B cell (primary cell): ENCODE data around the gene GHDC. TPM values are rescaled to one million over a fixed set of nuclear protein-coding genes. Genes with fewer than 3 reads are reported as not detected.

Experiments
- ATAC-seq: fragments of 200-7000 bp; cut with Tn5 transposase; one replicate; pipeline ENCODE4 v1.10.0; 2021; ENCODE audit warnings: low read depth, mild to moderate bottlenecking, moderate number of reproducible peaks, moderate library complexity
- CTCF ChIA-PET: fragments of 350-600 bp; sonication (Branson Sonifier 250); formaldehyde crosslinking; loops from one replicate; lab custom pipeline; 2021; ENCODE audit warnings: antibody characterized with exemption, inconsistent platforms; lab: Charles Lee
- POLR2A ChIA-PET: fragments of 350-600 bp; sonication (Branson Sonifier 250); formaldehyde crosslinking; loops from one replicate; lab custom pipeline; 2021; ENCODE audit warnings: antibody characterized with exemption; lab: Charles Lee
- DNase-seq: peaks from one replicate; pipeline ENCODE4 v3.0.0; 2013
- H2AFZ ChIP-seq: 2 replicates; pipeline ENCODE4 v1.6.1; 2012; ENCODE audit warnings: mild to moderate bottlenecking, low read depth, low read length; ENCODE audit not compliant: insufficient read depth, poor library complexity, severe bottlenecking
- H3K27ac ChIP-seq, 2 donors: 1 replicate in 1 of 2; 2 replicates in 1 of 2; pipeline ENCODE4 v1.5.1; 2012 to 2013; ENCODE audit warnings: low read length in 2 of 2, mild to moderate bottlenecking in 2 of 2, moderate library complexity in 1 of 2
- H3K27me3 ChIP-seq, 4 experiments: fragments of 200-600 bp in 1 of 4; sonication (generic) in 1 of 4; replicated peaks in 1 of 4; 1 replicate in 2 of 4; 2 replicates in 2 of 4; pipeline versions ENCODE4 v1.6.1 to v1.7.0; 2013 to 2016; ENCODE audit warnings: low read length in 3 of 4, mild to moderate bottlenecking in 2 of 4, mixed read lengths in 1 of 4, moderate library complexity in 1 of 4; ENCODE audit not compliant: insufficient read depth in 4 of 4, control insufficient read depth in 3 of 4; ENCODE audit errors: control extremely low read depth in 1 of 4
- H3K36me3 ChIP-seq, 2 experiments: replicated peaks in 1 of 2; 1 replicate in 1 of 2; 2 replicates in 1 of 2; pipeline versions ENCODE4 v1.6.1 to v1.7.1; 2013; ENCODE audit warnings: low read length in 1 of 2; ENCODE audit not compliant: insufficient read depth in 2 of 2, control insufficient read depth in 1 of 2; ENCODE audit errors: control extremely low read depth in 1 of 2, extremely low read depth in 1 of 2
- H3K4me1 ChIP-seq, 2 donors: fragments of 200-600 bp in 1 of 2; sonication (generic) in 1 of 2; 1 replicate in 1 of 2; 2 replicates in 1 of 2; pipeline versions ENCODE4 v1.5.1 to v1.6.1; 2013 to 2017; ENCODE audit warnings: low read length in 2 of 2; ENCODE audit not compliant: control insufficient read depth in 2 of 2, insufficient read depth in 2 of 2
- H3K4me2 ChIP-seq: replicated peaks from 2 replicates; pipeline ENCODE3; 2012; ENCODE audit warnings: mild to moderate bottlenecking, low read depth, low read length; ENCODE audit not compliant: poor library complexity, severe bottlenecking
- H3K4me3 ChIP-seq, 5 experiments: fragments of 200-600 bp in 1 of 5; sonication (generic) in 1 of 5; 1 replicate in 3 of 5; 2 replicates in 2 of 5; pipeline versions ENCODE4 v1.5.1 to v1.7.0; 2011 to 2016; ENCODE audit warnings: low read length in 4 of 5, mild to moderate bottlenecking in 4 of 5, low read depth in 2 of 5, control low read depth in 1 of 5, moderate library complexity in 1 of 5; ENCODE audit not compliant: insufficient read depth in 1 of 5; ENCODE audit errors: control extremely low read depth in 1 of 5, extremely low read depth in 1 of 5
- H3K79me2 ChIP-seq: fragments of 200-600 bp; sonication (generic); one replicate; pipeline ENCODE4 v1.6.0; 2016; ENCODE audit warnings: low read length; ENCODE audit not compliant: control insufficient read depth, insufficient read depth
- H3K9ac ChIP-seq: fragments of 200-600 bp; sonication (generic); 2 replicates; pipeline ENCODE4 v1.6.1; 2017; ENCODE audit warnings: mild to moderate bottlenecking, low read length, moderate library complexity
- H3K9me3 ChIP-seq, 3 donors: one replicate each; pipeline versions ENCODE4 v1.6.1 to v1.7.1; 2013; ENCODE audit warnings: low read length in 2 of 3; ENCODE audit not compliant: control insufficient read depth in 2 of 3, insufficient read depth in 1 of 3; ENCODE audit errors: control extremely low read depth in 1 of 3
- H4K20me1 ChIP-seq: 2 replicates; pipeline ENCODE4 v1.6.0; 2012; ENCODE audit warnings: mild to moderate bottlenecking, low read length; ENCODE audit not compliant: insufficient read depth, control insufficient read depth, poor library complexity, severe bottlenecking
- H3K27ac Mint-ChIP-seq: one replicate; pipeline ENCODE4 v1.8.0; 2021; ENCODE audit warnings: mixed read lengths
- H3K27me3 Mint-ChIP-seq: one replicate; pipeline ENCODE4 v1.8.0; 2021; ENCODE audit warnings: mixed read lengths
- H3K4me1 Mint-ChIP-seq: one replicate; pipeline ENCODE4 v1.8.0; 2021; ENCODE audit warnings: mixed read lengths
- H3K4me3 Mint-ChIP-seq: one replicate; pipeline ENCODE4 v1.8.0; 2021; ENCODE audit warnings: mixed read lengths
- H3K9me3 Mint-ChIP-seq: one replicate; pipeline ENCODE4 v1.8.0; 2022; ENCODE audit warnings: mixed read lengths; ENCODE audit not compliant: insufficient read depth
- CTCF ChIP-seq: fragments of 200-600 bp; IDR thresholded peaks from one replicate; pipeline ENCODE4 v1.8.0; 2022; ENCODE audit warnings: antibody characterized with exemption, mild to moderate bottlenecking
- EZH2 ChIP-seq: IDR thresholded peaks from 2 replicates; pipeline ENCODE4 v1.6.1; 2012; ENCODE audit warnings: borderline replicate concordance, low read depth, mild to moderate bottlenecking, moderate library complexity, low read length; ENCODE audit not compliant: insufficient read depth, poor library complexity, severe bottlenecking
- WGBS: methylation state at CpG from one replicate; pipeline ENCODE4 v1.1.5; 2013; ENCODE audit warnings: missing lambda C conversion rate; ENCODE audit not compliant: insufficient coverage; 5-methylcytosine and 5-hydroxymethylcytosine counted together
- intact Hi-C: fragments of 100-400 bp; cut with micrococcal nuclease; formaldehyde crosslinking; loops from one replicate; pipeline ENCODE4 v1.10.0; 2022
- polyA plus RNA-seq: library from polyadenylated mRNA; depleted of rRNA; stranded (reverse); fragments of >200 nt; gene quantifications from 2 replicates; pipeline ENCODE4 v1.2.3, GENCODE V29; 2012
- total RNA-seq, 2 donors: library from RNA; stranded (reverse); fragments of 120-200 nt in 1 of 2; gene quantifications; 1 replicate in 1 of 2; 2 replicates in 1 of 2; pipeline versions ENCODE4 v1.2.3 to v1.2.4, GENCODE V29; 2013 to 2022

Gene GHDC
- total and polyA plus RNA-seq, 2 donors (not counting 1 experiment from before 2014, with no cell fraction given), result 41.5 to 65.4 TPM

- CTCF ChIA-PET, result interaction anchor here (0.6 to 3.3 kb wide), 13 partner anchors 10 to 252 kb away, joined by 3 to 20 read pairs (median 5); partner anchors contain the start of genes CNP, DNAJC7 and GHDC
- intact Hi-C loops, result loop anchor here (2.0 to 5.0 kb wide), 5 partner anchors 26 to 1363 kb away; partner anchors contain the start of genes ATP6V0A1, DHX58, RAB5C and STAT3
- DNase-seq, result no peak
- no peaks in the 10 kb centered on the region for H4K20me1 ChIP-seq
- no peaks in the 10 kb centered on the region for H3K79me2 ChIP-seq
- peaks cover 0 to 11% (median 0%) of the 10 kb centered on the region in 3 donors for H3K9me3 ChIP-seq
- peak overlapping the region; percentile 97 for H3K4me2 ChIP-seq
- peaks cover 0 to 17% (median 2%) of the 10 kb centered on the region in 4 experiments for H3K27me3 ChIP-seq
- peak overlapping the region in 4 of 5 experiments; percentile 35 to 79 (median 59) for H3K4me3 ChIP-seq
- Mint-ChIP-seq H3K4me1 (peaks cover 62% of the 10 kb centered on the region), H3K4me3 (peak overlapping the region; percentile 47), H3K9me3 (no peaks in the 10 kb centered on the region), H3K27me3 (no peaks in the 10 kb centered on the region), H3K27ac (peak overlapping the region; percentile 32)
- H2AFZ ChIP-seq, result peak overlapping the region; percentile 72
- no peak for ATAC-seq
- H3K4me1 ChIP-seq, result peaks cover 46 to 63% of the 10 kb centered on the region in 2 donors
- H3K27ac ChIP-seq, result no peak overlapping the region
- no peaks in the 10 kb centered on the region for H3K36me3 ChIP-seq
- TF ChIP-seq CTCF (no peak), EZH2 (no peak)
- 4% methylated on average over 30 of the region's 33 CpGs for WGBS
- H3K9ac ChIP-seq, result peak overlapping the region; percentile 67
- POLR2A ChIA-PET, result no interaction called here
These were observed 13.8 kb downstream of the GHDC start for GRCh38 chr17:42180411-42180921.

DNA sequence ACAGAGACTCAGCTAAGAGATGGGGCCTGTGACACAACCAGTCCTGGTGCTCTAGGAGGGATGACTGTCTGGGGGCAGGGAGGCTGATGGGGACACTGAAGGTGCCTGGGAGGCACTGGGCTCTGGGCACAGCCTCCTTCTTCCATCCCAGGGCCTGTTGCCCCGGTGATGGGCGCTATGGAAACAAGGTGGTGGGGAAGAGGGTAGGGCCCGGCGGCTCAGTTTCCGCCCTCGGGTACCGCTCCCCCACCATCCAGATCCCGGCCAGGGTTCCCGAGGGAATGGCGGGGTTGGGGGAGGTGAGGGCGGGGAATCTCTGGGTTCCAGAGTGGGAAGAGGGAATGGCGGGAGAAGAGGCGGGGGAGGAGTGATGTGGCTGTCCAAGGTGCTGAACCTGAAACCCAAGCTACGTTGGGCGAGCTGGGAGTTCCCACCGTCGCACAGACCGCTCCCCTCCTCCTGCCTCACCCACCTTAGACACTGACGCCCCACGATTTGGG is 14.3 kb downstream of the GHDC start:
- H3K4me3 ChIP-seq, result peak overlapping the region in 1 of 5 experiments; percentile 59
- no peaks in the 10 kb centered on the region for H3K79me2 ChIP-seq
- H3K4me2 ChIP-seq, result peak overlapping the region; percentile 97
- no peak overlapping the region for H2AFZ ChIP-seq
- no peak overlapping the region for H3K9ac ChIP-seq
- no peak overlapping the region for H3K27ac ChIP-seq
- no peaks in the 10 kb centered on the region for H3K9me3 Mint-ChIP-seq
- no peak overlapping the region for H3K27ac Mint-ChIP-seq
- peaks cover 60% of the 10 kb centered on the region for H3K4me1 Mint-ChIP-seq
- H3K4me1 ChIP-seq, result peaks cover 46 to 61% of the 10 kb centered on the region in 2 donors
- no peaks in the 10 kb centered on the region for H3K27me3 Mint-ChIP-seq
- peaks cover 0 to 17% (median 2%) of the 10 kb centered on the region in 4 experiments for H3K27me3 ChIP-seq
- POLR2A ChIA-PET, result interaction anchor here (0.5 kb wide), 1 partner anchor 1890 kb away, joined by 4 read pairs; no protein-coding TSS in a partner anchor
- intact Hi-C loops, result loop anchor here (2.0 to 5.0 kb wide), 5 partner anchors 25 to 1363 kb away; partner anchors contain the start of genes ATP6V0A1, DHX58, RAB5C and STAT3
- TF ChIP-seq CTCF (no peak), EZH2 (no peak)
- H3K4me3 Mint-ChIP-seq, result peak overlapping the region; percentile 47
- ATAC-seq, result no peak
- DNase-seq, result peak; percentile 61
- peaks cover 0 to 11% (median 0%) of the 10 kb centered on the region in 3 donors for H3K9me3 ChIP-seq
- 27% methylated on average over 9 of the region's 20 CpGs for WGBS
- no peaks in the 10 kb centered on the region for H4K20me1 ChIP-seq
- H3K36me3 ChIP-seq, result no peaks in the 10 kb centered on the region
- CTCF ChIA-PET, result interaction anchor here (0.6 to 3.3 kb wide), 11 partner anchors 10 to 251 kb away, joined by 3 to 20 read pairs (median 5); partner anchors contain the start of genes DNAJC7 and GHDC
